ENCODE data around the gene DEPDC4.
"Not testable (repeated sequence)": the region's sequence is repeated elsewhere in the genome, so short reads cannot be mapped to it uniquely, and the experiment has no call there.

Gene DEPDC4

DNA sequence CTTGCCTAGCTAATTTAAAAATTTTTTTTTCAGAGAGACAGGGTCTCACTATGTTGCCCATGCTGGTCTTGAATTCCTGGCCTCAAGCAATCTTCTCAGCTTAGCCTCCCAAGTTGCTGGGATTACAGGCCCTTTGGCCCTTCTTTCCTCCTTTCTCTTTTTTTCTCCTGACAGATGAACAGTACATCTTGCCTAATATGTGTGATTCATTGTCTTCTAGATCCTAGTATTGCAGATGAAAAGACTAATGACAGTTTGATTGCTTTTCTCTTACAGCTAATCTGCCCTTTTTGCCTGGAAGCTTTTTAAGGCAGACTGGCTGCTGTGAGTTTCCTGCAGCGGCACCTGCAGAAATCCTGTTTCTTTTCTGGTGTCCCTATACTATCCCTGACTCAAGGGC is 12.0 kb downstream of the DEPDC4 start:
- H3K36me3 ChIP-seq (ENCODE audit: insufficient read depth, low read depth, low read length) = no peaks in the 10 kb centered on the region
- H3K9ac ChIP-seq (ENCODE audit: low read depth, low read length) = no peak overlapping the region
- no peak overlapping the region for H3K27ac ChIP-seq (ENCODE audit: low read length)
- H3K27me3 ChIP-seq (ENCODE audit: insufficient read depth, low read length) = no peaks in the 10 kb centered on the region
- no peaks in the 10 kb centered on the region for H3K4me1 ChIP-seq (ENCODE audit: insufficient read depth, low read length)
- no peaks in the 10 kb centered on the region for H3K9me3 ChIP-seq (ENCODE audit: insufficient read depth, low read depth, low read length)
- H3K4me3 ChIP-seq (ENCODE audit: low read length) = no peak overlapping the region

GRCh38 chr12:100253437-100253836 is 13.4 kb downstream of the DEPDC4 start:
- Histone ChIP-seq H3K27me3 (ENCODE audit: insufficient read depth, low read length) (no peaks in the 10 kb centered on the region), H3K36me3 (ENCODE audit: insufficient read depth, low read depth, low read length) (no peaks in the 10 kb centered on the region), H3K27ac (ENCODE audit: low read length) (no peak overlapping the region), H3K4me1 (ENCODE audit: insufficient read depth, low read length) (no peaks in the 10 kb centered on the region), H3K9me3 (ENCODE audit: insufficient read depth, low read depth, low read length) (no peaks in the 10 kb centered on the region), H3K9ac (ENCODE audit: low read depth, low read length) (no peak overlapping the region), H3K4me3 (ENCODE audit: low read length) (no peak overlapping the region)

GRCh38 chr12:100251917-100252316 is 15.0 kb downstream of the DEPDC4 start:
- H3K4me1 ChIP-seq (ENCODE audit: insufficient read depth, low read length) = no peaks in the 10 kb centered on the region
- no peak overlapping the region for H3K9ac ChIP-seq (ENCODE audit: low read depth, low read length)
- no peak overlapping the region for H3K4me3 ChIP-seq (ENCODE audit: low read length)
- H3K36me3 ChIP-seq (ENCODE audit: insufficient read depth, low read depth, low read length) = no peaks in the 10 kb centered on the region
- H3K9me3 ChIP-seq (ENCODE audit: insufficient read depth, low read depth, low read length) = no peaks in the 10 kb centered on the region
- H3K27ac ChIP-seq (ENCODE audit: low read length) = no peak overlapping the region
- no peaks in the 10 kb centered on the region for H3K27me3 ChIP-seq (ENCODE audit: insufficient read depth, low read length)

GRCh38 chr12:100249941-100250340 is 16.9 kb downstream of the DEPDC4 start:
- no peaks in the 10 kb centered on the region for H3K27me3 ChIP-seq (ENCODE audit: insufficient read depth, low read length)
- no peak overlapping the region for H3K4me3 ChIP-seq (ENCODE audit: low read length)
- H3K9ac ChIP-seq (ENCODE audit: low read depth, low read length) = no peak overlapping the region
- H3K4me1 ChIP-seq (ENCODE audit: insufficient read depth, low read length) = no peaks in the 10 kb centered on the region
- no peak overlapping the region for H3K27ac ChIP-seq (ENCODE audit: low read length)
- no peaks in the 10 kb centered on the region for H3K36me3 ChIP-seq (ENCODE audit: insufficient read depth, low read depth, low read length)
- no peaks in the 10 kb centered on the region for H3K9me3 ChIP-seq (ENCODE audit: insufficient read depth, low read depth, low read length)

DNA sequence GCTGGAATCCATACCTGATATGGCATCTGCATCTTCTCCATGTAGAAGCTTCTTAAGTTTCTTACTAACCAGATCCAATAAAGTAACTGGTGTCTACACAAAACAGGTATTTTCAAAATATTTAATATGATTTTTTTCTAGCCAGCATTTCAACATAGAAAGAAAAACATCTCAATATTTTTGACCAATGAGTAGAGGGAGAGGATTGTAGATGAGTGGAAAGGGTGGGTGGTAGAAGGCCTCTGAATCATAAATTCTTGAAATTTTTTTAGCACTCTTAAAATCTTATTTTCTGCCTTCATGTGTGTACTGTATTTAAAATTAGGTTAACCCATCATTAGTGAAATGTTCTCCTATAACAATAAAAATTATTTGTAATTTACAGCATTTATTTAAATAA is 18.0 kb downstream of the DEPDC4 start:
- Histone ChIP-seq H3K27ac (ENCODE audit: low read length) (no peak overlapping the region), H3K4me1 (ENCODE audit: insufficient read depth, low read length) (no peaks in the 10 kb centered on the region), H3K9ac (ENCODE audit: low read depth, low read length) (no peak overlapping the region), H3K27me3 (ENCODE audit: insufficient read depth, low read length) (no peaks in the 10 kb centered on the region), H3K36me3 (ENCODE audit: insufficient read depth, low read depth, low read length) (no peaks in the 10 kb centered on the region), H3K4me3 (ENCODE audit: low read length) (no peak overlapping the region), H3K9me3 (ENCODE audit: insufficient read depth, low read depth, low read length) (no peaks in the 10 kb centered on the region)

DNA sequence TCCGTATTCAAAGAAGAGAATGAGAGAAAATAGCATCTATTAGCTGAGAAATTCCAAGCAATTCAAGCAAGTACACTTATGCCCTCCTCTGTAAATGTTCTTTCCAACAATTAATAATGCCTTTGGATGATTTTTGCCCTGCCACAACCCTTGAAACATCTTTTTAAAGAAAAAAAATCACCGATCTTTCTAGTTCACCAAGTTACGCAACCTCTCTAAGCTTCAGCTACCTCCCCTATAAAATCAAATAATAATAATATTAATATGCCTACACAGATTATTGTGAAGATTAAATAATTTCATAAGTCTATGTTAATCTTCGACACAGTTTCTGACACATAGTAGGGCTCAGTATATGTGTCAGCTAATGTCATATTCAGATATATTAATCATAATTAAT is 19.1 kb downstream of the DEPDC4 start:
- Histone ChIP-seq H3K36me3 (ENCODE audit: insufficient read depth, low read depth, low read length) (no peaks in the 10 kb centered on the region), H3K27ac (ENCODE audit: low read length) (no peak overlapping the region), H3K4me1 (ENCODE audit: insufficient read depth, low read length) (no peaks in the 10 kb centered on the region), H3K9me3 (ENCODE audit: insufficient read depth, low read depth, low read length) (no peaks in the 10 kb centered on the region), H3K9ac (ENCODE audit: low read depth, low read length) (no peak overlapping the region), H3K27me3 (ENCODE audit: insufficient read depth, low read length) (no peaks in the 10 kb centered on the region), H3K4me3 (ENCODE audit: low read length) (no peak overlapping the region)

DNA sequence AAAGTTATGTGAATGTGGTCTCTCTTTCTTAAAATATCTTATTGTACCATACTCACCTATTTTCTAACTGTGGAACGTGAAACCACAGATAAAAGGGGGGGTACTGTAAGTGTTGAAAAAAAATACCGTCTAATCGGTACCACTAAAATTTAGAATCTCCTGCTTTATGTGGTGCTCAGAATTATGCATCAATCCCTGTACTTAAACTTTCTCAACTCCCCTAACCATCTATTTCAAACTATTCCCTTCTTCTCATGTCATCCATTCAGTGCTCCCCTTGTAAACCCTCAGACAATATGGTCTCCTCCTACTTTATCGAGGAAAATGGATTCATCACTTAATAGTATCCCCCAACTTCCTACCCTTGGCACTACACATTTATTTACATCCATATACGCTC is 23.7 kb downstream of the DEPDC4 start:
- no peak overlapping the region for H3K9ac ChIP-seq (ENCODE audit: low read depth, low read length)
- H3K4me3 ChIP-seq (ENCODE audit: low read length) = no peak overlapping the region
- H3K4me1 ChIP-seq (ENCODE audit: insufficient read depth, low read length) = no peaks in the 10 kb centered on the region
- H3K9me3 ChIP-seq (ENCODE audit: insufficient read depth, low read depth, low read length) = no peaks in the 10 kb centered on the region
- no peak overlapping the region for H3K27ac ChIP-seq (ENCODE audit: low read length)
- H3K27me3 ChIP-seq (ENCODE audit: insufficient read depth, low read length) = no peaks in the 10 kb centered on the region
- no peaks in the 10 kb centered on the region for H3K36me3 ChIP-seq (ENCODE audit: insufficient read depth, low read depth, low read length)

- Histone ChIP-seq H3K27ac (ENCODE audit: low read length) (no peak overlapping the region), H3K4me3 (ENCODE audit: low read length) (no peak overlapping the region), H3K9ac (ENCODE audit: low read depth, low read length) (no peak overlapping the region), H3K9me3 (ENCODE audit: insufficient read depth, low read depth, low read length) (no peaks in the 10 kb centered on the region), H3K27me3 (ENCODE audit: insufficient read depth, low read length) (no peaks in the 10 kb centered on the region), H3K36me3 (ENCODE audit: insufficient read depth, low read depth, low read length) (no peaks in the 10 kb centered on the region), H3K4me1 (ENCODE audit: insufficient read depth, low read length) (no peaks in the 10 kb centered on the region)
Measured at GRCh38 chr12:100239589-100239988, 27.3 kb downstream of the DEPDC4 start.

DNA sequence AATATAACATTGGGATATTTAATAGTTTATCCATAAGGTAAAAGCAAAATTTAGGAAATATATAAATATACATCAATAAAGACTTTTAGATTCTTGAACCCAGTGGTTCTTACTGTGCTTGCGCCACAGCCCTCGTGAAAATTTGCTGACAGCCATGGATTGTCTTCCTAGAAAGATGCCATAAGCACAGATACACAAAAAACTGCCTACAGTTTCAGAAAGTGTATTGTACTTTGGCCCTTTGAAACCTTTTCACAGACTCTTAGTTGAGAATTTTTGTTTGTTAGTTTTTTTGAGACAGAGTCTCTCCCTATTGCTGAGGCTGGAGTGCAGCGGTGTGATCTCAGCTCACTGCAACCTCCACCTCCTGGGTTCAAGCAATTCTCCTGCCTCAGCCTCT is 28.1 kb downstream of the DEPDC4 start:
- no peaks in the 10 kb centered on the region for H3K36me3 ChIP-seq (ENCODE audit: insufficient read depth, low read depth, low read length)

GRCh38 chr12:100234591-100235304 is 32.1 kb downstream of the DEPDC4 start:
- H3K27ac ChIP-seq (ENCODE audit: low read length) = no peak overlapping the region
- H3K9me3 ChIP-seq (ENCODE audit: insufficient read depth, low read depth, low read length) = no peaks in the 10 kb centered on the region
- H3K9ac ChIP-seq (ENCODE audit: low read depth, low read length) = no peak overlapping the region
- no peaks in the 10 kb centered on the region for H3K27me3 ChIP-seq (ENCODE audit: insufficient read depth, low read length)
- no peaks in the 10 kb centered on the region for H3K4me1 ChIP-seq (ENCODE audit: insufficient read depth, low read length)
- no peak overlapping the region for H3K4me3 ChIP-seq (ENCODE audit: low read length)
- no peaks in the 10 kb centered on the region for H3K36me3 ChIP-seq (ENCODE audit: insufficient read depth, low read depth, low read length)

More for the DNA sequence above, 28.1 kb downstream of the DEPDC4 start:
- no peak overlapping the region for H3K4me3 ChIP-seq (ENCODE audit: low read length)
- no peaks in the 10 kb centered on the region for H3K9me3 ChIP-seq (ENCODE audit: insufficient read depth, low read depth, low read length)
- H3K27ac ChIP-seq (ENCODE audit: low read length) = no peak overlapping the region
- no peak overlapping the region for H3K9ac ChIP-seq (ENCODE audit: low read depth, low read length)
- no peaks in the 10 kb centered on the region for H3K4me1 ChIP-seq (ENCODE audit: insufficient read depth, low read length)
- H3K27me3 ChIP-seq (ENCODE audit: insufficient read depth, low read length) = no peaks in the 10 kb centered on the region

DNA sequence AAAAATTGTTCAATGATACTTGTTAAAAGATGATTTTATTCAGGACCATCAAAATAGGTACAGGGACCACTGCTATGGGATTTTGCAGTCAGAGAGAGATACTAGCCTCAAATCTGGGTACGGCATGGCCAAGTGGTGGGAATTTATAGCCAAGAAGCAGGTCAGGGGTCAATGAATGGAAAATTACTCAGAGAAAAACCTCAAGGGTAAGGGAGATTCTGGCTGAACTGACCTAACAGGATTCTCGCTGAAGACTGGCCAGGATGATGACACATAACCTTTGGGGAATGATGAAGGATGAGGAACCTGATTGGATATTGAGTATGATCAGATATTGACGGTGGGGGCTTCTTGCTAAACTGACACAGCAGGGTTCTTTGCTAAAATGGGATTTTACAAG is 32.7 kb downstream of the DEPDC4 start:
- no peak overlapping the region for H3K27ac ChIP-seq (ENCODE audit: low read length)

GRCh38 chr12:100231873-100232272 is 35.0 kb downstream of the DEPDC4 start:
- not testable (repeated sequence) for H3K27ac ChIP-seq (ENCODE audit: low read length); H3K36me3 ChIP-seq (ENCODE audit: insufficient read depth, low read depth, low read length); H3K4me3 ChIP-seq (ENCODE audit: low read length); H3K4me1 ChIP-seq (ENCODE audit: insufficient read depth, low read length); H3K9ac ChIP-seq (ENCODE audit: low read depth, low read length); H3K27me3 ChIP-seq (ENCODE audit: insufficient read depth, low read length); H3K9me3 ChIP-seq (ENCODE audit: insufficient read depth, low read depth, low read length)

More for the DNA sequence above, 32.7 kb downstream of the DEPDC4 start:
- Histone ChIP-seq H3K36me3 (ENCODE audit: insufficient read depth, low read depth, low read length) (no peaks in the 10 kb centered on the region), H3K27me3 (ENCODE audit: insufficient read depth, low read length) (no peaks in the 10 kb centered on the region), H3K9me3 (ENCODE audit: insufficient read depth, low read depth, low read length) (no peaks in the 10 kb centered on the region), H3K4me3 (ENCODE audit: low read length) (no peak overlapping the region), H3K9ac (ENCODE audit: low read depth, low read length) (no peak overlapping the region), H3K4me1 (ENCODE audit: insufficient read depth, low read length) (no peaks in the 10 kb centered on the region)
